HG02610 (cell line): ENCODE measurements around the gene TLR7.
A peak's percentile ranks its signal among the peaks of the same experiment; 100 is the strongest.

Experiments used
- ATAC-seq: cut with Tn5 transposase; IDR thresholded peaks from one replicate; pipeline ENCODE4 v1.9.1; 2021; ENCODE audit warnings: mild to moderate bottlenecking, moderate library complexity; ENCODE audit not compliant: unreplicated experiment

TLR7 gene

DNA sequence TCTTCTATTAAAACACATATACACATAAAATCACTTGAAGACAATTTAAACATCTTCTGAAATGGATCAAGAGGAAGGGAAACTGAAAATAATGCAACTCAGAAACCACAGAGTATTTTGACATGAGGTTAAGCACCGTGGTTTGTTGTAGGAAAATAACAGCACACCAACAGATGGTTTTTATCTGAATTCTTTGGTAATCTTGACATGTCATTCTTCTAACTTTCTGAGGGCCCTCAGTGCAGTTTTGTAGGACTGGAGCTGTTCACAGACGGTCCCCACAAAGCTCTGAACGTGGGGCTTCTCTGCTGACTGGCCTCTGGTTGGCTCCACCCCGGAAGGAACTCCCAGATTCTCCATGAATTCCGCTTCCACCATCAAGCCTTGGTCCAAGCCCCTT is 23.6 kb downstream of the TLR7 start:
- peak; percentile 42 for ATAC-seq

DNA sequence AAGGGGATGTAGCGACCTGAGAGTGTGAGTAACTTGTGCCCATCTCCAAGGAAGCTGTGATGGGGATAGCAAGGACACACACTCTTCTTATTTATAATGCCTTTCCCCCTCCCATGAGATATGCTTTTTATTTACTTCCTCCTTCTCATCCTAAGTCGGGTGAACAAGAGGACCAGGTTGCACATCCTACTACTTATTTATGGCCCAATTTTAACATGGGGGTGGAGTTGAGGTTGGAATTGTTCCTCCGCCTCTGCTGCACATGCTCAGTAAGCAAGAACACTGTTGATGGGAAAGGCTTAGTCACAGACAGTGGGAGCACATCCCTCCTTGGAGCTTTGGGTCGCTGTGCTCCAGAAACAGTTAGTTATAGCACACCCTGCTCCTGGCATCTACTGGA is 24.3 kb downstream of the TLR7 start:
- no peak for ATAC-seq

DNA sequence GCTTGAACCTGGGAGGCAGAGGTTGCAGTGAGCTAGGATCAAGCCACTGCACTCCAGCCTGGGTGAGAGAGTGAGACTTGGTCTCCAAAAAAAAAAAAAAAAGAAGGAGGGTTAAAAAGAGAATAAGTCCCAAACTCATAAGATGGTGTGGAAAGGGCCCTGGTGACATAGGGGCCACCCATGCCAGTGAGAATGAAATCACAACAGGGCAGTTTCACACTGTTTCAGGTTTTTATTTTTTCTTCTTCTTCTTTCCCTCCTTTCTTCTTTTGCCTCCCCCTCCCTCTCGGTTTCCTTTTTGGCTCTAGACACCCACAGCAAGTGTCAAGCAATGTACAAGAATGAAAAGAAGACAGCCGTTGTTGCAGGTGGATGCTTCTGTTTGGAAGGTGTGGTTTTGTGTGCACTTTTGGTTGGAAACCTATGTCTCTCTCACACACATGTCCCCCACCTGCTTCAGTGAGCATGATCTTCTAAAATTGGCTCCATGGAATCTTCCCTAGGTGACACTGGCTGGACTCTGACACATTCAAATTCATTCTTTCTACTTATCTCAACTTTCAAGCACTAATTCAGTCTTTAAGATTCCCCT is 25.1 kb downstream of the TLR7 start:
- peak; percentile 60 for ATAC-seq

DNA sequence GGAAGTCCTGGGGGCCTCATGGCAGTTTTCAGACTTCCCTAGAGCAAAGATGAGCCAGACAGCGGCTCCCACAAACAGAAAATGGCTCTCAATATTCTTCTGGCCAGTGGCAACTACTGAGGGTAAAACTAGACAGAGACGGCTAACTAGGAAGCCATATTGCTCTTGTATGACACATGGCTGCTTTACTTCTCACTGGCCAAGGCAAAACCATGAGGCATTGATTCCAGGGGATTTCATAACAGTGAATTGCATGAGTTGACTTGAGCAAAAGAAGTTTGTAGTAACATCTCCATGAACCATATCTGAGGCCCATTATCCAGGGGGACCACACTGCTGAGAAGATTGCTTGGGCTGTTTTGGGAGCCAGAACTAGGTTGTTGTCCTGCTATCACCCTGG is 25.8 kb downstream of the TLR7 start:
- ATAC-seq: no peak

DNA sequence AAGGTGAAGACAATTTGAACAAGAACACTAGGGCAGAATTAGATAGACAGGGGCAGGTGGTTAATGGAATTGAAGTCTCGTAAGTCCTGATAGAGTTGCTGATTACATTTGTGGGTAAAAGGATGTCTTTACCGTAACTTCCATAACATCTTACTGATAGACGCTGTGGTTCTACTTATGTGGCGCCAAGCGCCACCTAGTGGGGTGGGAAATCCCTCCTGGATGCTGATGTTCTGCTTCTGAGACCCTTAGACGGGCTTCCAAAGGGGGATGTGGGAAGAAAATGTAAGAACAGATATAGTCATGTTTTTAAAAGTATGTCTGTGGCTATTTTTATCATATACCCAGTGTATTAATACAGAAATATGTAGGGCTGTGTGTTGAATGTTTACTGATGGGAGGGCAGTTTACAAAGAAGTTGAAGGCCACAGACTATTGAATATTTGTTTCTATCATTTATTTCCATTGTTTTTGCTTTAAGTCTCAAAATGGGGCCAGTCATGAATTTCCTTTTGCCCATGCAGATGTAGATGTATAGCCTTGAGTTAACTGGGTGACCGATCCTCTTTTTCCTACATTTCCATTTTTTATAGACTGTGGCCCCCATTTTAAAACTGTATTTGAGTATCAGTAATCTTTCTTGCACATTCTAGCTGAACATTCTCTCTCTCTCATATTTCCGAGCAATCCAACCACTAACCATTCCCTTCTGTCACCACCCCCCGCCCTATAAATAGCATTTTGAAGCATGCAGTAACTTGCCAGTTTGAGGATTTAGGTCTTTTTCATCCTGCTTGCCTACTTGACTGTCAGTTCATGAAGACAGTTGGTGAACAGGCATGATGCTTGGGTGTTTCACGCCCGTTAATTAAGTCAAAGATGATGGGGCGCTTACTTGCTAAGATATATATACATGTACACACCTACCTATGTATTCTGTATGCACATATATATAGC is 27.5 kb downstream of the TLR7 start:
- ATAC-seq: no peak

DNA sequence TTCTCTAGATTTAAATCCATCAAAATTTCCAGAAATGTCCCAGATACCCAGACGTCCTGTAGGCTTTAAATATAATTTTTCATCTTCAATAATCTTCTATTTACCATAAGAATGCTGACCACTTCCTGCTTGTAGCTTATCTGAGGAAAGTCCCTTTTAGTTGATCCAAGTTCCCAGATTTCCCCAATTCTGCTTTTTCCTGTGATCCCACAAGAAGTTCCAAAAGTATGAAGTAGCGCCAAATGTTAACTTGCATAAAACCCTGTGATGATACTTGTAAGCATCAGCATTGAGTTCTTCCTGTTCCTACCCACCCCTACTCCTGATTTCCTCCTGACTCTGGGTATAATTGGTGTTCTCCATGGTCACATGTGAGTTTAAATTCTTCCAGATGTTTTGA is 29.0 kb downstream of the TLR7 start:
- no peak for ATAC-seq

DNA sequence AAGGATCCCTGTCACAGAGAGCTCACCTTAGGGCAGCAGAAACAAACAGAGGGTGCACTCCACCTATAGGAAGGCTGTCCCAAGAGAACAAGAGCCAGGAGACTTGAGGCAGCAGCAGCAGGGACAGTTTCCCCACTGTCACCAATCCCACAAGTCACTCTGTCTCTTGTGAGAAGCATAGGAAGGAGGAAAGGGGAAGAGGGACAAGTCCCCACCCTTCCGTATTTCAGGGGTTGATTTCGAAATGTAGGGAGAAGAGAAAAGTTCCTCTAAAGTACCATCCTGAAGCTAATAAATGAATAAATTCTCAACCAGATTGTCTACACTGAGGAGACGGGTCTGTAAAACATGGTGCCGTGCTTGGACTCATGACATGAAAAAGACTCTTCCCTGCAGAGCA is 30.1 kb downstream of the TLR7 start:
- no peak for ATAC-seq

DNA sequence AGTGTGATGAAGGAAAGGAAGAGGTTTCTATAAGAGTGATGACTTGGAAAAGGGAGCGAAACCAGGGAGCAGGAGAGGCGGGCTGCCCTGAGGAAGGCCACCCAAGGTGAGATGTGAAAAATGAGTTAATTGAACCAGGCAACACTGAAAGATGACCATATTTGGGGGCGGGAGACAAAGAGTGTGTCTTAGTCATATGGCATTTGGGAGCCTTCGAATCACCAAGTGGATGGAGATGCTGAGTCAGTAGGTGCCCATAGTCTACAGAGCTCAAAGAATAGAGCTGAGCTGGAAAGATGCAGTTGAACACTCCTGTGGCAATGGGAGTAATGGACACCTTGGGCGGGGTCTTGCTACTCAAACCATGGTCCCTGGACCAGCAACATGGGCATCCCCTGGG is 31.2 kb downstream of the TLR7 start:
- ATAC-seq: no peak

DNA sequence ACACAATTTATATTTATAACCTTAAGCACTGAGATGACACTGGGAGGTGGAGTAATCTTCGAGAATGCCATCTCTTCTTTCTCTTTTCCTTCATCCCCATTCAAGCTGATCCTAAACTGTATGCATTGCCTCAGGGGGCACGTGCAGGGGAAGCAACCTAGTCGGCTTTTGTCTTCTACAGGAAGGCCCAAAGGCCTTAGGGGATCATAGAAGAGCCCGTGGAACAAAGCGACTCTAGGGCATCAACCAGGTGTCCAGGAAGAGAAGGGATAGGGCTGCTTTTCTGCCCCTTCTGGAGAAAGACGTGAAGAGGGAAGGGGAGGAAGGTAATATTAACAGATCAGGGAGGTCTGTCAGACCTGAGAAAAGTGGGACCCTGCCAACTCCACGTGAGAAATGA is 32.6 kb downstream of the TLR7 start:
- ATAC-seq: no peak

DNA sequence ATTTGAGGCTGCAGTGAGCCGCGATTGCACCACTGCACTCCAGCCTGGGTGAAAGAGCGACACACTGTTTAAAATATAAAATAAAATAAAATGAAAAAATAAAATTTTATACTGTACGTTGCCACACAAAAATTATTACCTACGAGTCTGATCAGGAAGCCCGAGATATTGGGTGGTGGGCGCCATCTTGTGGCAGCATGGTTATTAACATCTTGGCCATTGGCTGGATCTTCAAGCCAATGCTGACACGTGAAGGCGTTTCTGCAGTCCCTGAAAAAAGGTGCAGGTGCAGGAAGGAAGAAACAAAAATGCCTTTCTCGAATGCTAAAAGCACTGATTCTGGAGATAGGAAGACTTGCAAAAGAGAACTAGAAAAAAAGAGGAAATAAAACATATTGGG is 34.6 kb downstream of the TLR7 start:
- no peak for ATAC-seq

DNA sequence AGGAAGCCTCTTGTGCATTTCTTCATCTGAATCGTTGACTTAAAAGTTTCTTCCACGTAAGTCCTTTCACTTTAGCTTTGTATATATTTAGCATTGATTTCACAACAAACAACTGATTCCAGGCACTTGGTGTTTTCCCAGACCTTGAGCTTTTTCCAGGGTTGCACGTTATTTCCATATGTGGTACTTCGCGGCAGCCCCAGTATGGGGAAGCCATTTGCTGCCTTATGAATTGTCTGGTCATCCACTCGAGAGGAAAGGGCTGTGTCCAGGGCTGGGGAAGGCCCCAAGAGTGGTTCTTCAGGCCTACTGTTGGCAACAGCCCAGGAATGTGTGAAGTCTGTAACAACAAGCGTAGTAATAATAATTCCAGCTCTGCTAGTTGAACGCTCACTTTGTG is 36.8 kb downstream of the TLR7 start:
- no peak for ATAC-seq

DNA sequence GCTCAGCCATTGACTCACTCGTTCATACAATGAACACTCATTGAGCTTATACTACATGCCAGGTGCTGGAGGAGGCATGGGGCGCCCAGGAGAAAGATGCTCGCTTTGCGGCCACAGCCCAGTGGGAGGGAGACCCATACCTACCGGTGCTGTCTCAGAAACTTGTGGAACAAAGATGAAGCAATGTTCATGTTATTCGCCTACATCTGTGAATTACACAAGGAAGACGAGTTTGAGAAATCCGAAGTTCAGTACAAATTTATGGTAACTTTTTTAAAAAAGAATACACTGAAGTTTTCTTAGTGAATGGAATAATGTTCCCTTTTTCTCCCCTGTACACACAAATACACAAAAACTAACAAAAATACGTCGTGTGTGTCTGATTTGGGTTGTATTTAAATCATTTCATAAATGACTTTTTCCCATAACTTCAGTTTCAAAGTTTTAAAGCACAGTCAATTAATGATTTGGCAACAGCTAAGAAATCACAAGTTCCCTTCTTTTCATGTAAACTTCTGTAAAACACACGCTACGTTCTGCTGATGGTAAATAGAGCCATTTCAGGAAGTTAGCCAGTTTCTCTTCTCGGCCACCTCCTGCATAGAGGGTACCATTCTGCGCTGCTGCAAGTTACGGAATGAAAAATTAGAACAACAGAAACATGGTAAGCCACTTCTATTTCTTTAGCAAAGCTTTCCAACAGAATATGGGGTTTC is 39.3 kb downstream of the TLR7 start, which contains the start of gene TLR8:
TLR8 (plus strand) TSS at position 575 of the 716 bp plus-strand sequence; CDS start at position 662, 87 bp downstream.
- ATAC-seq: no peak

DNA sequence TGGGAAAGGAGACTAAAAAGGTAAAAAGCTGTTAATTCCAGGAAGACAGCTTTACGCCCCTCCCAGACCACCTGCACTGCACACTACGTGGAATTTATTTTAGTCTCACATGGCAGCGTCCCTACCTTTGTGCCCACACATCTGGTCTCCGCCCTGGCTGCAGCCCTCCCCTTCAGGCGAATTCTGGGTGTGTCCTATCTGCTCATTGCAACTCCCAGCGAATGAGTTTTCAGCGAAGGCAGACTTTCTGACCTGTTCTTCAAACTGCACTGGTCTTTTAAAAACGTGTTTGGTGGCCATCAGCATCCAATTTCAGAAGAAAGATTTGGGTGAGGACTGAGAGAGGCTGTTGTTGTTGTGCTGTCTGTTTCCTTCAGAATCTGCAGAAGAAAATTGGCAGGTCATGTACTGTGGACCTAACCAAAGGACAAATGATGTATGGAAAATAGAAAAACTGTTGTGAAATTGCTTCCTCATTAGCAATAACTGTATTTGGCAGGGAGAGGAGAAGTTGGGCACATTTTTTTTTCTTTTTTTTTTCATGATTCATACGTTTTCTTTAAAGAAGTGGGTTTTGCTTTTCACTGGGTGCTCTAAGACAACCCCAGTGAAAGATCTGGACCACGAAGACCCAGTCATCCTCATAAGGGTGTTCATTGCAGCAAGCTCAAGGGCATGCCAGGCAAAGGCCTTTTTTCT is 43.7 kb downstream of the TLR7 start:
- no peak for ATAC-seq

DNA sequence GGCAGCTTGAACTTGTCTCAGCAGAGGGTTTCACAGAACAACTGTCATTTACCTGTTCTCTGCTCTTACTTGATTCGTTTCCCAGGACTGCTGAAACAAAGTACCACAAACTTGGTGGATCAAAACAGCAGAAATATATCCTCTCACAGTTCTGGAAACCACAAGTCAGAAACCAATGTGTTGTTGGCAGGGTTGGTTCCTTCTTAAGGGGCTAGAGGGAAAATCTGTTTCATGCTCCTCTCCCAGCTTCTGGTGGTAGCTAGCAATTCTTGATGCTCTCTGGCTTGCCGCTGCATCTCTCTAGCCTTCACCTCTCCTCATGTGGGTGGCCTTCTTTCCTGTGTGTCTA is 44.2 kb downstream of the TLR7 start:
- no peak for ATAC-seq

DNA sequence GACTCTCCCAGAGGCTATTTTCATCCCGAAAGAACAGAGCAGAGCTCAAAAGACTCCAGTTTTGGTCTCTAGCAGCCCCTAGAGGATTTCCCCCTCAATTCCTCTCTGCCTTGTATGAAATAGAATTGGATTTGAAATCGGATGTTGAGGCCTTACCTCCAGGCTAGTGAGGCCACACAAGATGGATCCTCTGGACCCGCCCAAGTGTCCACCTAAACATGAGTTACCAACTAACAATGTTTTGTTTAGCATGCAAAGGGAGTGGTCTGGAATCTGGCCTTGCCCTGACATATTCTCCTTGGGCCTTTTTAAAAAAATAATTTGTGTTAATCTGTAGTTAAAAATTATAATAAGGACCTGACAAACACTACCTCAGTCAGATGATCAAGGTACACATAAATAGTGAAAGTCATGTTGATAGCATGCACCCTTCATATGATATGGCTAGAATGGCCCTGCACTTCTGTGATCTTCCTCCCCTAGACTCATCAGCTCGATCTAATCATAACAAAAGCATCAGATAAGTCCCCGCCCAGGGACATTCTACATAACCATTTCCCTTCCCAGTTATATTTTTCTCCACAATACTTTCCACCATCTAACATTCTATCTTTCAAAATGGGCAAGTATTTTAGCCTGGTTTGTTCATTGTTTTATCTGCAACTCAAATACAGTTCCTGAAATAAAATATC is 46.1 kb downstream of the TLR7 start:
- no peak for ATAC-seq

DNA sequence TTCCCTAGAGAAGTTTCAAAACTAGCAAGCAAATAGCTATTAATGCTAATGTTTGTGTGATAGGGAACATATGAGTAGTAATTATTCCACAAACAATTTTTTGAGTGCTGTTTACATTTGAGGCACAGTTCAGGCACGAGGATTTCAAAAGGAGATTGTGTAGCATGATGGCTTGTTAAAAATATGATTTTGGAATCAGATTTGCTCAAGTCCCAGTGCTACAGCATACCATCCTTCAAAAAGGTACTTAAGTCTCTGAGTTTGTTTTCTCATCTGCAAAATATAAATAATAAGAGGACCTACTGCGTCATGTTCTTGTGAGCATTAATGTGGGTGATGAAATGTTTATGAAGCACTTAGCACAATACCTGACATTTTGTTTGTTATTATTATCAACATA is 50.9 kb downstream of the TLR7 start:
- no peak for ATAC-seq

DNA sequence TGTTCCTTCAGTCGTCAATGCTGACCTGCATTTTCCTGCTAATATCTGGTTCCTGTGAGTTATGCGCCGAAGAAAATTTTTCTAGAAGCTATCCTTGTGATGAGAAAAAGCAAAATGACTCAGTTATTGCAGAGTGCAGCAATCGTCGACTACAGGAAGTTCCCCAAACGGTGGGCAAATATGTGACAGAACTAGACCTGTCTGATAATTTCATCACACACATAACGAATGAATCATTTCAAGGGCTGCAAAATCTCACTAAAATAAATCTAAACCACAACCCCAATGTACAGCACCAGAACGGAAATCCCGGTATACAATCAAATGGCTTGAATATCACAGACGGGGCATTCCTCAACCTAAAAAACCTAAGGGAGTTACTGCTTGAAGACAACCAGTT is 52.2 kb downstream of the TLR7 start:
- no peak for ATAC-seq

DNA sequence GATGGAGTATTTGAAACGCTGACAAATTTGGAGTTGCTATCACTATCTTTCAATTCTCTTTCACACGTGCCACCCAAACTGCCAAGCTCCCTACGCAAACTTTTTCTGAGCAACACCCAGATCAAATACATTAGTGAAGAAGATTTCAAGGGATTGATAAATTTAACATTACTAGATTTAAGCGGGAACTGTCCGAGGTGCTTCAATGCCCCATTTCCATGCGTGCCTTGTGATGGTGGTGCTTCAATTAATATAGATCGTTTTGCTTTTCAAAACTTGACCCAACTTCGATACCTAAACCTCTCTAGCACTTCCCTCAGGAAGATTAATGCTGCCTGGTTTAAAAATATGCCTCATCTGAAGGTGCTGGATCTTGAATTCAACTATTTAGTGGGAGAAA is 52.7 kb downstream of the TLR7 start:
- ATAC-seq: no peak

DNA sequence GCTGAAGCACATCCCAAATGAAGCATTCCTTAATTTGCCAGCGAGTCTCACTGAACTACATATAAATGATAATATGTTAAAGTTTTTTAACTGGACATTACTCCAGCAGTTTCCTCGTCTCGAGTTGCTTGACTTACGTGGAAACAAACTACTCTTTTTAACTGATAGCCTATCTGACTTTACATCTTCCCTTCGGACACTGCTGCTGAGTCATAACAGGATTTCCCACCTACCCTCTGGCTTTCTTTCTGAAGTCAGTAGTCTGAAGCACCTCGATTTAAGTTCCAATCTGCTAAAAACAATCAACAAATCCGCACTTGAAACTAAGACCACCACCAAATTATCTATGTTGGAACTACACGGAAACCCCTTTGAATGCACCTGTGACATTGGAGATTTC is 54.1 kb downstream of the TLR7 start:
- ATAC-seq: no peak

DNA sequence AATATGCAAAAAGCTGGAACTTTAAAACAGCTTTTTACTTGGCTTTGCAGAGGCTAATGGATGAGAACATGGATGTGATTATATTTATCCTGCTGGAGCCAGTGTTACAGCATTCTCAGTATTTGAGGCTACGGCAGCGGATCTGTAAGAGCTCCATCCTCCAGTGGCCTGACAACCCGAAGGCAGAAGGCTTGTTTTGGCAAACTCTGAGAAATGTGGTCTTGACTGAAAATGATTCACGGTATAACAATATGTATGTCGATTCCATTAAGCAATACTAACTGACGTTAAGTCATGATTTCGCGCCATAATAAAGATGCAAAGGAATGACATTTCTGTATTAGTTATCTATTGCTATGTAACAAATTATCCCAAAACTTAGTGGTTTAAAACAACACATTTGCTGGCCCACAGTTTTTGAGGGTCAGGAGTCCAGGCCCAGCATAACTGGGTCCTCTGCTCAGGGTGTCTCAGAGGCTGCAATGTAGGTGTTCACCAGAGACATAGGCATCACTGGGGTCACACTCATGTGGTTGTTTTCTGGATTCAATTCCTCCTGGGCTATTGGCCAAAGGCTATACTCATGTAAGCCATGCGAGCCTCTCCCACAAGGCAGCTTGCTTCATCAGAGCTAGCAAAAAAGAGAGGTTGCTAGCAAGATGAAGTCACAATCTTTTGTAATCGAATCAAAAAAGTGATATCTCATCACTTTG is 55.2 kb downstream of the TLR7 start:
- ATAC-seq: no peak
